Measurements from ENCODE around the gene TMUB1. TPM values are rescaled to one million over a fixed set of nuclear protein-coding genes. Genes with fewer than 3 reads are reported as not detected.

Gene TMUB1
- total and polyA plus RNA-seq, 9 of the 15 experiments (the other 6 are each of a cell fraction or from before 2014, with no cell fraction given): 0.14 to 241 (median 74.1) TPM

- TF ChIP-seq GATA2 (CRISPR knock-in tag; IDR thresholded peaks at IDR 0.05) (no peak), CXXC5 (CRISPR knock-in tag; IDR thresholded peaks at IDR 0.05) (peak; percentile 97), GMEB1 (CRISPR knock-in tag; IDR thresholded peaks at IDR 0.05) (peak; percentile 90), ATF2 (CRISPR knock-in tag; IDR thresholded peaks at IDR 0.05) (no peak; the same call in 1 of the 2 replicates), ZNF436 (CRISPR knock-in tag; IDR thresholded peaks at IDR 0.05) (peak; percentile 44; the same call in 1 of the 2 replicates), ZNF431 (CRISPR knock-in tag; IDR thresholded peaks at IDR 0.05) (no peak; the same call in 1 of the 2 replicates), MED1 (CRISPR knock-in tag; IDR thresholded peaks at IDR 0.05; ENCODE audit: borderline replicate concordance) (no peak), MBD2 (IDR thresholded peaks at IDR 0.05; ENCODE audit: borderline replicate concordance, low read depth) (peak; percentile 75), DPF2 (IDR thresholded peaks at IDR 0.05) (no peak; the same call in 1 of the 2 replicates), ZNF124 (CRISPR knock-in tag; IDR thresholded peaks at IDR 0.05) (no peak), ZNF239 (CRISPR knock-in tag; IDR thresholded peaks at IDR 0.05) (no peak), KHSRP (IDR thresholded peaks at IDR 0.05) (no peak), HMG20B (CRISPR knock-in tag; IDR thresholded peaks at IDR 0.05) (no peak), CTCF (IDR thresholded peaks at IDR 0.05 in 2 of 3, conservative IDR thresholded peaks at IDR 0.05 in 1 of 3; ENCODE audit: insufficient read depth in 2 of 3, low read depth in 1 of 3, low read length in 3 of 3) (no peak), TCF7 (IDR thresholded peaks at IDR 0.05; ENCODE audit: borderline replicate concordance) (no peak), TRIM24 (IDR thresholded peaks at IDR 0.05) (no peak), PTTG1 (tag; IDR thresholded peaks at IDR 0.05; ENCODE audit: low read depth) (no peak), ARID2 (IDR thresholded peaks at IDR 0.05) (no peak), MAFK (IDR thresholded peaks at IDR 0.05; ENCODE audit: low read length) (no peak), ZNF583 (CRISPR knock-in tag; IDR thresholded peaks at IDR 0.05) (peak; percentile 10; the same call in 1 of the 2 replicates), POLR2A (conservative IDR thresholded peaks at IDR 0.05) (peak; percentile 95), ZNF232 (CRISPR knock-in tag; IDR thresholded peaks at IDR 0.05) (0 out of 2 replicates have a peak, but pooled peaks have one; percentile 42), POU5F1 (IDR thresholded peaks at IDR 0.05; ENCODE audit: borderline replicate concordance, low read depth, low read length, partially characterized antibody) (peak; percentile 19), NR4A1 (CRISPR knock-in tag; IDR thresholded peaks at IDR 0.05) (no peak), NR4A1 (tag; IDR thresholded peaks at IDR 0.05) (no peak), HDAC3 (IDR thresholded peaks at IDR 0.05; ENCODE audit: borderline replicate concordance, partially characterized antibody) (no peak), ILK (tag; IDR thresholded peaks at IDR 0.05; ENCODE audit: borderline replicate concordance, low read depth) (no peak), TRIM28 (IDR thresholded peaks at IDR 0.05) (no peak), XRCC4 (IDR thresholded peaks at IDR 0.05; ENCODE audit: extremely low read depth, insufficient read depth, insufficient read length) (no peak)
Measured at GRCh38 chr7:151080522-151081169, 2.6 kb downstream of the TMUB1 start, which contains the start of gene FASTK (continued).

Measured in K562 (cell line).